ENCODE measurements around the gene ELMOD3.

Gene ELMOD3

DNA sequence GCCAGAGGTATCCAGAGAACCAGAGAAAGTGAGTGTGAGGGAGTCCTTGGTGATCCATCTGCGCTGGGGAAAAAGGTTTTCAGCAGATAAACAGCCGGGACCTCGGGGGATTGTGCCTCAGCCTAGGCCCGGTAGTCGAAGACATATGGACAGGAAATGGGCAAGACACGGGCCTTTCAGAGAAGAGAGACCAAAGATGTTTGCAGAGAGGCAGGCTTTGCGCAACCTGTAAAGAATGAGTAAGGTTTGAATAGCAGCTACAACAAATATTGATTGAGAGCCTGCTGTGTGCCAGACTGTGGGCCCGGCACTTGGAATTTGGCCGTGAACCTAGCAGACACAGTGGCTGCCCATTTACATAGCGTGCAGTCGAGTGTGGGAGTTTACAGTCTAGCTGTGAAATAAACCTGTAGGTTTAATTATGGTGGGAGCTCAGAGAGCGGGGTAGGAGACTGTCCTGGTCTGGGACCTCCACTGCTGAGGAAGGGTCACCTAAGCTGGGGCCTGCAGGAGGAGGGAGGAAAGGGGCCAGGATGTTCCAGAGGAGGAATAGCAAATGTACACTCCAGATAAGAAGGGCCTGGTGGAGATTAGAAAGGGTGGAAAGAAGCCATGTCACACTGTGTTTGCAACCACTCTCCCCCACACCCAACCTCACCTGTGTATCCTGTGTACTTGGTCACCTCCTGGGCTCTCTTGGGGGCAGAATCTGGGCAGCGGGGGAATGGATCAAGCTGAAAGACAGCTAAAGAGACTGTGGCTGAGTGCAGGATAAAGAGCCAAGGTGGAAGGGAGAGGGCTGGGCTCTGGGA lies 66.9 kb downstream of the ELMOD3 start:
- no peaks in the 10 kb centered on the region for H3K9me3 ChIP-seq
- H3K36me3 ChIP-seq: no peaks in the 10 kb centered on the region
- H3K4me1 ChIP-seq (ENCODE audit: control insufficient read depth in 1 of 2, insufficient read depth in 1 of 2, low read depth in 1 of 2, low read length in 1 of 2): peaks cover 35 to 39% of the 10 kb centered on the region in 2 experiments
- H3K27ac ChIP-seq: peak overlapping the region; percentile 82
- peak overlapping the region; percentile 42 to 60 for H3K4me3 ChIP-seq (ENCODE audit: low read depth in 1 of 2, low read length in 1 of 2)
- H3K27me3 ChIP-seq: no peaks in the 10 kb centered on the region
- TF ChIP-seq, protein P1, sequence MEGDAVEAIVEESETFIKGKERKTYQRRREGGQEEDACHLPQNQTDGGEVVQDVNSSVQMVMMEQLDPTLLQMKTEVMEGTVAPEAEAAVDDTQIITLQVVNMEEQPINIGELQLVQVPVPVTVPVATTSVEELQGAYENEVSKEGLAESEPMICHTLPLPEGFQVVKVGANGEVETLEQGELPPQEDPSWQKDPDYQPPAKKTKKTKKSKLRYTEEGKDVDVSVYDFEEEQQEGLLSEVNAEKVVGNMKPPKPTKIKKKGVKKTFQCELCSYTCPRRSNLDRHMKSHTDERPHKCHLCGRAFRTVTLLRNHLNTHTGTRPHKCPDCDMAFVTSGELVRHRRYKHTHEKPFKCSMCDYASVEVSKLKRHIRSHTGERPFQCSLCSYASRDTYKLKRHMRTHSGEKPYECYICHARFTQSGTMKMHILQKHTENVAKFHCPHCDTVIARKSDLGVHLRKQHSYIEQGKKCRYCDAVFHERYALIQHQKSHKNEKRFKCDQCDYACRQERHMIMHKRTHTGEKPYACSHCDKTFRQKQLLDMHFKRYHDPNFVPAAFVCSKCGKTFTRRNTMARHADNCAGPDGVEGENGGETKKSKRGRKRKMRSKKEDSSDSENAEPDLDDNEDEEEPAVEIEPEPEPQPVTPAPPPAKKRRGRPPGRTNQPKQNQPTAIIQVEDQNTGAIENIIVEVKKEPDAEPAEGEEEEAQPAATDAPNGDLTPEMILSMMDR (IDR thresholded peaks at IDR 0.05): no peak

DNA sequence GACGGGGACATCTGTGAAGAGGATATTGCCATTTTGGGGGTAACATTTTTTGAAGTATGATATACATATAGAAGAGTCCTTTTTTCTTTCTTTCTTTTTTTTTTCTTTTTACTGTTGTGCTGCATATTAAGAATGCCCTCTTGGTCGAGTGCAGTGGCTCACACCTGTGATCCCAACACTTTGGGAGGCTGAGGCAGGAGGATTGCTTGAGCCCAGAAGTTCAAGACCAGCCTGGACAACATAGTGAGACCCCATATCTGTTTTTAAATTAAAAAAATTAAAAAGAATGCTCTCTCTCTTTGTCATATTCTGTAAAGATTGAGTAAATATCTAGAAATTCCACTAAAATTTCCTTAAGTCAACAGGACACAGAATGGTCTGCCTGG lies 67.5 kb downstream of the ELMOD3 start:
- peaks cover 33 to 35% of the 10 kb centered on the region in 2 experiments for H3K4me1 ChIP-seq (ENCODE audit: control insufficient read depth in 1 of 2, insufficient read depth in 1 of 2, low read depth in 1 of 2, low read length in 1 of 2)

DNA sequence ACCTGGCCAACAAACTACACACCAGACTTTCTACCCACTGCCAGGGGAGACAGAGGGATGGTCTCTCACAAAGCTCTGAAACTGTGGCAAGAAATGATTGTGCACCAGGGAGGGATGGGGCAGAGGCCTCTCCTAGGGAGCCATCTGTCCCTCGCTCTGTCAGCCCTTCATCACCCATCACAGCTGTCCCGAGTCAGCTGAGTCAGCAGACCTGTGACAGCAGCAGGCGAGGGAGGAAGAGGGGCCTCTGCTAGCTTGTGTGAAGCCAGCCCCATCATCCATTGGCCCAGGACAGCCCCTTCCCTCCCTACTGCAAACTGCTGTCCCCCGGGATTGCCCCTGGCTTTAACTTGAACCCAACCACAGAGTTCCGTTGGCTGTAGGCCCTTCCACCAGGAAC lies 69.0 kb downstream of the ELMOD3 start:
- Histone ChIP-seq H3K4me3 (ENCODE audit: low read depth in 1 of 2, low read length in 1 of 2) (no peak overlapping the region), H3K4me1 (ENCODE audit: control insufficient read depth in 1 of 2, insufficient read depth in 1 of 2, low read depth in 1 of 2, low read length in 1 of 2) (peaks cover 32 to 34% of the 10 kb centered on the region in 2 experiments), H3K27me3 (no peaks in the 10 kb centered on the region), H3K27ac (no peak overlapping the region), H3K9me3 (no peaks in the 10 kb centered on the region), H3K36me3 (no peaks in the 10 kb centered on the region)
- TF ChIP-seq, protein P1 (IDR thresholded peaks at IDR 0.05): no peak

More for the DNA sequence above, 67.5 kb downstream of the ELMOD3 start:
- H3K9me3 ChIP-seq: no peaks in the 10 kb centered on the region
- H3K4me3 ChIP-seq (ENCODE audit: low read depth in 1 of 2, low read length in 1 of 2): no peak overlapping the region
- no peaks in the 10 kb centered on the region for H3K27me3 ChIP-seq
- TF ChIP-seq, protein P1 (IDR thresholded peaks at IDR 0.05): no peak
- H3K36me3 ChIP-seq: no peaks in the 10 kb centered on the region
- no peak overlapping the region for H3K27ac ChIP-seq

DNA sequence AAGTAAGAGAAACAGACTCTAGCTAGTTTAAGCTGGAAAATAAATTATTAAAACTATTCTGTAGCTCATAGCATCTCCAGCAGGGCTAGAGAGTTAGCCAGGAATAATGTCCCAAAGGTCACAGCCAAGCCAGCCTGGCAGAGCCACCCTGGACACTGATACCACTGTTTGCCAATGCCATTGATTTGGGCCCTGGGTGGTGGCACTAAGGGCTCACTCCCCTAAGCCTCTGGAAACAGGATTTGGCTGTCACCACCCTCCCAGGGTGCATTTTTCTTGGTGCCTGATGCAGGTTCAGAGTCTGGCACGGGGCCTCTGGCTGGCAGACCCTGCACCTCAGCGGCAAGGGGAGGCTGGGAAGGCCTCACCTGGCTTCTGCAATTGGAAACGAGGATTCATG lies 71.0 kb downstream of the ELMOD3 start:
- Histone ChIP-seq H3K4me3 (ENCODE audit: low read depth in 1 of 2, low read length in 1 of 2) (no peak overlapping the region), H3K9me3 (no peaks in the 10 kb centered on the region), H3K36me3 (no peaks in the 10 kb centered on the region), H3K27me3 (no peaks in the 10 kb centered on the region), H3K27ac (no peak overlapping the region), H3K4me1 (ENCODE audit: control insufficient read depth in 1 of 2, insufficient read depth in 1 of 2, low read depth in 1 of 2, low read length in 1 of 2) (peaks cover 18 to 19% of the 10 kb centered on the region in 2 experiments)
- TF ChIP-seq, protein P1 (IDR thresholded peaks at IDR 0.05): no peak

DNA sequence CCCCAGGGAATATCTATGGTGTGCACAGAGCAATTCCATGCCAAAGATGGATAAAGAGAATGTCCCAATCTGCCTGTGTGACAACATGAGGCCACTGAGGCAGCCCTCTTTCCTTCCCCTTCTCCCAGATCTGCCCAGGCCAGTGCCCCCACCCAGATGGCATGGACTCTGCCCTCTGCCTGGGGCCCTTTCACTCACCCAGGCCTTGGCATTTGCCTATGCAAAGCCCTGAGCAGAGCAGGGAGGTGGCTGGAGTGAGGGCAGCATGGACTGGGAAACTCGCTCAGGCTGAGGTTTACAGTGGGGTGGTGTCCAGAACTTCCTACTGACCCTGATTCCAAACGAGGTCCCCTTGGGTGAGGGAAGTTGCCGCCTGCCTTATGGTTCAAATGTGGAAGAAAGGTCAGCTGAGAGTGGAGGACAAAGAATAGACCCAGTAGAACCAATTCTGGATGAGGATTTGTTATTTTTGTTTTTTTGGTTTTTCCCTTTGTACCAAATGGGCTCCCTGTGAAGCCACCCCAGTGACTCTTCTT lies 72.8 kb downstream of the ELMOD3 start:
- H3K27ac ChIP-seq: no peak overlapping the region
- peaks cover 9% of the 10 kb centered on the region in 2 experiments for H3K4me1 ChIP-seq (ENCODE audit: control insufficient read depth in 1 of 2, insufficient read depth in 1 of 2, low read depth in 1 of 2, low read length in 1 of 2)
- no peaks in the 10 kb centered on the region for H3K9me3 ChIP-seq
- H3K36me3 ChIP-seq: no peaks in the 10 kb centered on the region
- no peak overlapping the region for H3K4me3 ChIP-seq (ENCODE audit: low read depth in 1 of 2, low read length in 1 of 2)
- TF ChIP-seq, protein P1 (IDR thresholded peaks at IDR 0.05): no peak
- no peaks in the 10 kb centered on the region for H3K27me3 ChIP-seq

Measured in neutrophil (primary cell).